Stimulated activated naive CD4-positive, alpha-beta T cell (primary cell): ENCODE results near the gene PLSCR3.
A peak's percentile ranks its signal among the peaks of the same experiment; 100 is the strongest.

ENCODE experiments used
- DNase-seq, 6 experiments: peaks; one replicate each; lab custom pipeline; 2025; lab: John Stamatoyannopoulos, UW

The PLSCR3 gene

GRCh38 chr17:7406235-7406825 is 12.0 kb upstream of the PLSCR3 start:
- DNase-seq, result peak in 2 of 6 experiments; percentile 7 to 36

GRCh38 chr17:7405350-7406234 is 11.3 kb upstream of the PLSCR3 start:
- DNase-seq, result peak in 1 of 6 experiments; percentile 12

GRCh38 chr17:7404737-7405349 is 10.5 kb upstream of the PLSCR3 start:
- peak in 4 of 6 experiments; percentile 69 to 90 (median 76) for DNase-seq

GRCh38 chr17:7403977-7404736 is 9.8 kb upstream of the PLSCR3 start, which contains the start of gene TMEM256:
TMEM256 (minus strand) TSS chr17:7404097; CDS start chr17:7404084, 13 bp downstream.
- DNase-seq, result peak; percentile 92 to 99 (median 96)

GRCh38 chr17:7403727-7403976 is 9.3 kb upstream of the PLSCR3 start:
- DNase-seq, result no peak

GRCh38 chr17:7403043-7403726 is 8.9 kb upstream of the PLSCR3 start:
- peak in 5 of 6 experiments; percentile 13 to 53 (median 32) for DNase-seq

GRCh38 chr17:7398612-7399011 is 4.3 kb upstream of the PLSCR3 start:
- DNase-seq, result no peak

GRCh38 chr17:7396147-7396546 is 1.8 kb upstream of the PLSCR3 start:
- DNase-seq, result no peak

- peak; percentile 47 to 85 (median 73) for DNase-seq
Observed at GRCh38 chr17:7393613-7394451, 493 bp downstream of the PLSCR3 start.

GRCh38 chr17:7392696-7393612 is 1.4 kb downstream of the PLSCR3 start:
- DNase-seq, result no peak

- no peak for DNase-seq
Observed at GRCh38 chr17:7391307-7391706, 3.0 kb downstream of the PLSCR3 start.

- no peak for DNase-seq
Observed at GRCh38 chr17:7389924-7390910, 4.1 kb downstream of the PLSCR3 start.

GRCh38 chr17:7388856-7389255 is 5.5 kb downstream of the PLSCR3 start:
- no peak for DNase-seq

- DNase-seq, result no peak
Observed at GRCh38 chr17:7384489-7385081, 9.7 kb downstream of the PLSCR3 start.

- DNase-seq, result peak; percentile 70 to 95 (median 84)
Observed at GRCh38 chr17:7383742-7384488, 10.4 kb downstream of the PLSCR3 start.

GRCh38 chr17:7383371-7383741 is 11.0 kb downstream of the PLSCR3 start:
- DNase-seq, result no peak

- DNase-seq, result no peak
Observed at GRCh38 chr17:7382901-7383300, 11.4 kb downstream of the PLSCR3 start.
